ENCODE measurements around the gene AP3S2. TPM values are rescaled to one million over a fixed set of nuclear protein-coding genes. Genes with fewer than 3 reads are reported as not detected.

Gene AP3S2
- total RNA-seq, 4 donors from 2014 or later = 18.2 to 49.0 (median 30.3) TPM

DNA sequence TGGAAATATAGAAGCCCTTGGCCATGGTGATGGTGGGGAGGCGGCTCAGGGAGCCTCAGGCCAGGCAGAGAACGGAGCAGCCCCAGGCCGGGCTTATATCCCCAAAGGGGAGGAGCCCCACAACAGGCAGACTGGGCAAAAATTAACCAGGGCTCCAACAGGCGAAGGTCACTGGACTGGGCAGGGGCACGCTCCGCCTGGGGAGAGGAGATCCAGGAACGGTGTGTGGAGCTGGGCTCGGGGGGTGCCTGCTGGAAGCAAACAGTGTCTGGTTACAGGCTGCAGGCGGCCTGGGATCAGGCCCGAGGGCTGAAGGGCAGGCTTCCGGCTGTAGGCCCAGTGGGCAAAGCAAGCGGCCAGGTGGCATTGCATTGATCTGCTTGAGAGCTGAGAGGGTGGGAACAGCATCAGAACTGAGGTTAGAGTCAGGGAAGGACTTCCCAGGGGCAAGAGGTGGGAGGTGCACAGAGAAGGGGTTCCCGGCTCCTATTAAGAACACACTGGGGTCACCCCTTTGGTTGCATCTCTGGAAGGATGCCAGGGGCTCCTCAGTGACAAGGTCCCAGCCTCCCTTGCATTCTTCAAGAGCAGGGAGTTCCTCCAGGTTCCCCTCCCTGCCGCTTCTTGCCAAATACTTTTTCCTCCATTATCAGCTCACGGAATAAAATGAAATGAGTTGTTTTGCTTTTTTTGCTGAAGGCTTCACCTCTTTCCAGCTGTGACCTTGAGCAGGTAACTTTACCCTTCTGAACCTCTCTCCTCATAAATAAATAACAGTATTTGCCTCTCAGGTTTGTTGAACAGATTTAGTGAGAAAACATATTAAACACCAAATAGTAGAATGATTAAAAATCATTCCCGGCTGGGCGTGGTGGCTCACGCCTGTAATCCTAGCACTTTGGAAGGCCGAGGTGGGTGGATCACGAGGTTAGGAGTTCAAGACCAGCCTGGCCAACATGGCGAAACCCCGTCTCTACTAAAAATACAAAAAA, 86.9 kb downstream of the AP3S2 start:
- Histone ChIP-seq H3K27me3 (peaks cover 0 to 6% (median 0%) of the 10 kb centered on the region in 4 donors), H3K36me3 (no peaks in the 10 kb centered on the region), H3K4me3 (no peak overlapping the region), H3K27ac (no peak overlapping the region), H3K9me3 (no peaks in the 10 kb centered on the region), H3K4me1 (peaks cover 7 to 27% (median 8%) of the 10 kb centered on the region in 3 donors)
- WGBS, 2 donors = 77 to 82% methylated on average over 12 to 19 of the region's 22 CpGs
- intact Hi-C loops (cut with DNase I) = no loop called here
- TF ChIP-seq, protein P1, sequence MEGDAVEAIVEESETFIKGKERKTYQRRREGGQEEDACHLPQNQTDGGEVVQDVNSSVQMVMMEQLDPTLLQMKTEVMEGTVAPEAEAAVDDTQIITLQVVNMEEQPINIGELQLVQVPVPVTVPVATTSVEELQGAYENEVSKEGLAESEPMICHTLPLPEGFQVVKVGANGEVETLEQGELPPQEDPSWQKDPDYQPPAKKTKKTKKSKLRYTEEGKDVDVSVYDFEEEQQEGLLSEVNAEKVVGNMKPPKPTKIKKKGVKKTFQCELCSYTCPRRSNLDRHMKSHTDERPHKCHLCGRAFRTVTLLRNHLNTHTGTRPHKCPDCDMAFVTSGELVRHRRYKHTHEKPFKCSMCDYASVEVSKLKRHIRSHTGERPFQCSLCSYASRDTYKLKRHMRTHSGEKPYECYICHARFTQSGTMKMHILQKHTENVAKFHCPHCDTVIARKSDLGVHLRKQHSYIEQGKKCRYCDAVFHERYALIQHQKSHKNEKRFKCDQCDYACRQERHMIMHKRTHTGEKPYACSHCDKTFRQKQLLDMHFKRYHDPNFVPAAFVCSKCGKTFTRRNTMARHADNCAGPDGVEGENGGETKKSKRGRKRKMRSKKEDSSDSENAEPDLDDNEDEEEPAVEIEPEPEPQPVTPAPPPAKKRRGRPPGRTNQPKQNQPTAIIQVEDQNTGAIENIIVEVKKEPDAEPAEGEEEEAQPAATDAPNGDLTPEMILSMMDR (IDR thresholded peaks at IDR 0.05) = no peak
- no peak for TF ChIP-seq POLR2A (IDR thresholded peaks at IDR 0.05)
- DNase-seq = no peak

DNA sequence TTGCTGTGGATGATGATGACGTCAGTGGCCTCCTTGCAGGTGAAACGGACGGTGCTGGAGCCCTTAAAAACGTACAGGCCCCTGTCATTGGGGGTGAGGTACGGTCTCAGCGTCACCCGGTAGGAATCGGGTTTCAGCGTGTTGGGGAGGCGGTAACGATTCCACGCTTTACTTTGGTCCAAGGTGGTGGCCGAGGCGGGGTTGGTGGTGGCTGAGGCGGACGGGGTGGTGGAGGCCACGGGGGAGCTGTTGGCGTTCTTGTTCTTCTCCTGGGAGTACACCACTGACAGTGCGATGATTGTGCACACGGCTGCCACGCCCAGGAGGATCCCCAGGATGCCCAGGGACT, 87.6 kb downstream of the AP3S2 start:
- no peak for DNase-seq
- TF ChIP-seq, protein P1 (IDR thresholded peaks at IDR 0.05) = no peak
- TF ChIP-seq POLR2A (IDR thresholded peaks at IDR 0.05) = no peak
- 83 to 96% methylated on average over 10 to 18 of the region's 21 CpGs for WGBS, 2 donors
- Histone ChIP-seq H3K27ac (no peak overlapping the region), H3K36me3 (no peaks in the 10 kb centered on the region), H3K27me3 (peaks cover 0 to 6% (median 0%) of the 10 kb centered on the region in 4 donors), H3K4me1 (peaks cover 5 to 21% (median 7%) of the 10 kb centered on the region in 3 donors), H3K4me3 (no peak overlapping the region), H3K9me3 (no peaks in the 10 kb centered on the region)
- intact Hi-C loops (cut with DNase I) = no loop called here

DNA sequence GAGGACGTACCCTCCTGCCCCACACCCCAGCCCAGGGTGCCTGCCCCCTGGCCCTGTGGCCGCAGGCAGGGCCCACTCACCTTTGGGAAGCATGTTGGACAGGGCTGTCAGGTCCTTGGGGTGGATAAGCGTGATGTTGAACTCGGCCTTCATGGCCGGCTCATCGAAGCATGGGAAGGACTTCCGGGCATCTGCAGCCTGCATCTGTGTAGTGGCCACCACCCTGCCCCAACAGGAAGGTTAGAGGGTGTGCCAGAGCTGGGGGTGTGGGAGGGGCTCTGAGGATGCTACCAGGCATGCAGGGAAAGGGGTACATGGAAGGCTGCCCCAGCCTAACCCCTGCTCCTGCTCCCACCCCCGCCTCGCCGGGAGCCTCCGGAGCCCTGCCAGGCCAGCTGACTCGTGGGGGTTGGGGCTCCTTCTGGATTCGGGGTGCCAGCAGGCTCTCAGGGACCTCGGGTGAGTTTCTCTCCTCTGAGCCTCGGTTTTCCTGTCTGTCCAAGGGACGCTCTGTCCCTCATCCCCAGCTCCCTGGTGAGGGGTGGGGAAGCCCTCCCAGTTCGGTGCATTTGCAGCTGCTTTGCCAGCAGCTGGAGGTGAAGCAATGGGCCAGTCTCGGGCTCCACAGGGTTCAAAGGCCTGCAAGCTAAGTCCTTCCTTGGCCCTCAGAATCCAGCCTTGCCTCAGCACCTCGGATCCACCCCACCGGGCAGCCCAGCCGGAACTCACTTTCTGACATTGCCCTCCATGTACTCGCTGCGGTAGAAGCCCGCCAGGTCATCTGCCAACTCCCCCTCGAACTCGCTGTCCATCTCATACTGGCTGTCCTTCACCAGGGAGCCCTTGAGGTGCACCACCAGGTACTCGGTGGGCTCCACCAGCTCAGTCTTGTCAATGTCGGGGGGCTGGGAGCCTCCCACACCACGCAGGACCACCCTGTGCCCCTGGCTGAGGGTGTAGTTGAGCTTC, 88.3 kb downstream of the AP3S2 start:
- H3K27ac ChIP-seq = no peak overlapping the region
- DNase-seq = no peak

DNA sequence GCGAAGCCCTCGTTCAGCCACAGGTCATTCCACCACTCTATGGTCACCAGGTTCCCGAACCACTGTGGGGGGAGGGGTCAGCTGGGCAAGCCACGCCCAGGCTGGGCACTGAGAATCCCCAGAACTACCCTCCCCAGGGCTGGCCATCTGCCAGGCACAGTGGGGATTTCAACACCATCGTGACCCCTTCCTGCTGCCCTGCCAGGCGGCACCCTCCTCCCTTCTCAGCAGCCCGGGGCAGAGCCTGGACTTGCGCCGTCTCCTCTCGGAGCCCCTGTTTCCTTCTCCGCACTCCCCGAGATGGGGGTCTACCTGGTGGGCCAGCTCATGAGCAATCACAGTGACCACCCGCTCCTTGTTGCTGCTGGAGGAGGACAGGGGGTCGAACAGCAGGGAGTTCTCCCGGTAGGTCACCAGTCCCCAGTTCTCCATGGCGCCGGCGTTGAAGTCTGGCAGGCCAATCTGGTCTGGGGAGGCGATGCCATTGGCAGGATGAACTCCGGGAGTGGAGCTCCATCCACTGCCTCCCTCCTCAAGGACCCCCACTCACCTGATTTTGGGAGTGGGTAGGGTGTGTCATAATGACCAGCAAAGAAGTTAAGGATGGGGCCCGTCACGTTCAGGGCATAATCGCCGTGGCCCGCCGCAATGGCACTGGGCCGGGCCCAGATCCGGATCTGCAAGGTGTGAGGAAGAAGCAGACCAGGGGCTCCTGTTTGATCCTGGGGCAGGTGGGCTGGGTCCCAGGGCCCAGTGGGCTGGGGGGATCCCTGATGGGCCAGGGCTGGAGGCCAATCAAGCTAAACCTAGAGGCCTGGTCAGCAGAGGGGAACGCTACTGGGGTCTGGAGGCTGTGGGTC, 89.6 kb downstream of the AP3S2 start:
- Histone ChIP-seq H3K36me3 (no peaks in the 10 kb centered on the region), H3K9me3 (no peaks in the 10 kb centered on the region), H3K4me3 (no peak overlapping the region), H3K4me1 (peaks cover 4 to 13% (median 7%) of the 10 kb centered on the region in 3 donors), H3K27ac (no peak overlapping the region), H3K27me3 (peaks cover 0 to 6% (median 0%) of the 10 kb centered on the region in 4 donors)
- TF ChIP-seq POLR2A (IDR thresholded peaks at IDR 0.05) = no peak
- TF ChIP-seq, protein P1 (IDR thresholded peaks at IDR 0.05) = no peak
- 86% methylated on average over 10 of the region's 29 CpGs; no CpG with 5 or more reads in 1 of the 2 donors for WGBS, 2 donors
- DNase-seq = no peak
- intact Hi-C loops (cut with DNase I) = no loop called here

More for the DNA sequence above, 88.3 kb downstream of the AP3S2 start:
- H3K4me3 ChIP-seq = no peak overlapping the region
- H3K27me3 ChIP-seq = peaks cover 0 to 6% (median 0%) of the 10 kb centered on the region in 4 donors
- TF ChIP-seq, protein P1 (IDR thresholded peaks at IDR 0.05) = no peak
- no peak for TF ChIP-seq POLR2A (IDR thresholded peaks at IDR 0.05)
- H3K4me1 ChIP-seq = peaks cover 5 to 18% (median 7%) of the 10 kb centered on the region in 3 donors
- intact Hi-C loops (cut with DNase I) = no loop called here
- no peaks in the 10 kb centered on the region for H3K9me3 ChIP-seq
- no peaks in the 10 kb centered on the region for H3K36me3 ChIP-seq
- WGBS, 2 donors = 88% methylated on average over 4 to 13 of the region's 29 CpGs

All from esophagus squamous epithelium (tissue), 5 donors.